ENCODE data around the gene ITGB6. TPM values are rescaled to one million over a fixed set of nuclear protein-coding genes. Genes with fewer than 3 reads are reported as not detected.

The ITGB6 gene
- total and polyA plus RNA-seq, 2 of the 8 experiments (the other 6 are each of a cell fraction or from before 2014, with no cell fraction given): not detected

- Histone ChIP-seq H2BK5ac (ENCODE audit: low read depth, low read length) (no peak overlapping the region), H2BK12ac (ENCODE audit: low read depth, low read length) (no peak overlapping the region), H3K23ac (ENCODE audit: insufficient read length) (no peak overlapping the region), H2AFZ (ENCODE audit: low read length) (no peak overlapping the region), H3K18ac (ENCODE audit: extremely low read depth, low read length) (no peak overlapping the region), H3K23me2 (ENCODE audit: low read depth, low read length) (no peaks in the 10 kb centered on the region), H3K9ac (replicated peaks in 1 of 4; ENCODE audit: extremely low read depth in 1 of 4, low read depth in 3 of 4, low read length in 3 of 4) (no peak overlapping the region), H4K91ac (replicated peaks; ENCODE audit: insufficient read length, low read length) (no peak overlapping the region), H2AK5ac (ENCODE audit: low read depth, low read length) (no peak overlapping the region), H3K14ac (ENCODE audit: insufficient read length) (no peak overlapping the region), H3K56ac (replicated peaks; ENCODE audit: insufficient read length, low read depth, low read length) (no peak overlapping the region), H3K4ac (replicated peaks; ENCODE audit: insufficient read length, low read depth, low read length) (no peak overlapping the region), H3K9me3 (ENCODE audit: insufficient read depth in 2 of 2, low read depth in 1 of 2, low read length in 1 of 2) (no peaks in the 10 kb centered on the region), H4K20me1 (replicated peaks in 1 of 2; ENCODE audit: control insufficient read depth in 1 of 2, insufficient read depth in 2 of 2, low read length in 2 of 2) (no peaks in the 10 kb centered on the region), H3K4me2 (ENCODE audit: insufficient read depth in 1 of 2, low read depth in 2 of 2, low read length in 2 of 2) (no peak overlapping the region), H3K79me1 (ENCODE audit: low read depth, low read length) (no peaks in the 10 kb centered on the region), H3K36me3 (ENCODE audit: control insufficient read depth in 2 of 4, insufficient read depth in 4 of 4, low read length in 3 of 4) (no peaks in the 10 kb centered on the region), H3K27me3 (replicated peaks in 1 of 4; ENCODE audit: control insufficient read depth in 3 of 4, extremely low read depth in 1 of 4, insufficient read depth in 3 of 4, low read length in 3 of 4) (no peaks in the 10 kb centered on the region), H4K5ac (ENCODE audit: insufficient read length, low read depth, low read length) (no peak overlapping the region), H3K79me2 (ENCODE audit: control insufficient read depth in 1 of 2, insufficient read depth in 2 of 2, low read length in 2 of 2) (no peaks in the 10 kb centered on the region), H2BK120ac (replicated peaks; ENCODE audit: low read depth, low read length) (no peak overlapping the region), H2BK15ac (ENCODE audit: low read length) (no peak overlapping the region), H3K4me3 (ENCODE audit: extremely low read depth in 1 of 4, insufficient read depth in 2 of 4, low read depth in 3 of 4, low read length in 4 of 4) (no peak overlapping the region), H4K8ac (ENCODE audit: extremely low read depth, insufficient read depth, low read length) (no peak overlapping the region), H3K27ac (ENCODE audit: low read depth, low read length) (no peak overlapping the region), H3K4me1 (replicated peaks in 1 of 4; ENCODE audit: control insufficient read depth in 3 of 4, insufficient read depth in 4 of 4, low read length in 3 of 4) (no peaks in the 10 kb centered on the region), H2BK20ac (ENCODE audit: low read length) (no peak overlapping the region)
- ChIA-PET POLR2A (ENCODE audit: partially characterized antibody) (no interaction called here), CTCF (ENCODE audit: partially characterized antibody) (interaction anchor here (0.6 to 1.2 kb wide), 8 partner anchors 11 to 151 kb away, joined by 3 to 5 read pairs (median 3); no protein-coding TSS in a partner anchor)
- no peak for DNase-seq (ENCODE audit: low read depth in 1 of 2, low spot score in 2 of 2)
- FAIRE-seq: no peak
- WGBS, 2 experiments (ENCODE audit: extremely low coverage in 1 of 2, insufficient coverage in 1 of 2, insufficient read length in 1 of 2, insufficient replicate concordance in 2 of 2, low coverage in 1 of 2, low lambda C conversion rate in 2 of 2, missing lambda C conversion rate in 1 of 2): 86% methylated on average over 3 of the region's 3 CpGs; no CpG with 5 or more reads in 1 of the 2 experiments
- TF ChIP-seq CBX8 (IDR thresholded peaks at IDR 0.05; ENCODE audit: borderline replicate concordance, low read depth, low read length) (no peak), TBP (IDR thresholded peaks at IDR 0.05; ENCODE audit: low read depth, low read length) (no peak), TCF12 (IDR thresholded peaks at IDR 0.05; ENCODE audit: low read depth, low read length) (no peak), EP300 (IDR thresholded peaks at IDR 0.05; ENCODE audit: borderline replicate concordance in 1 of 2, low read depth in 2 of 2, low read length in 2 of 2) (no peak), HDAC2 (IDR thresholded peaks at IDR 0.05; ENCODE audit: borderline replicate concordance in 1 of 2, low read depth in 2 of 2, low read length in 2 of 2) (no peak), EGR1 (IDR thresholded peaks at IDR 0.05; ENCODE audit: borderline replicate concordance, low read depth, low read length) (no peak), USF2 (IDR thresholded peaks at IDR 0.05; ENCODE audit: low read length) (no peak), POLR2A (IDR thresholded peaks at IDR 0.05; ENCODE audit: control extremely low read depth in 1 of 2, low read depth in 2 of 2, low read length in 2 of 2) (no peak), CREB1 (IDR thresholded peaks at IDR 0.05) (no peak), TAF1 (IDR thresholded peaks at IDR 0.05; ENCODE audit: low read depth, low read length) (no peak), SIN3A (conservative IDR thresholded peaks at IDR 0.05 in 1 of 2, IDR thresholded peaks at IDR 0.05 in 1 of 2; ENCODE audit: low read depth in 1 of 2, low read length in 2 of 2) (no peak), BCL11A (IDR thresholded peaks at IDR 0.05; ENCODE audit: low read depth in 2 of 2, low read length in 2 of 2) (no peak), SUZ12 (IDR thresholded peaks at IDR 0.05; ENCODE audit: low read length) (no peak), SRF (IDR thresholded peaks at IDR 0.05; ENCODE audit: low read depth, low read length) (no peak)
Measured at GRCh38 chr2:160174322-160174721, 25.8 kb downstream of the ITGB6 start.

Measured in H1 (cell line).